Right lobe of liver (tissue), 6 donors: ENCODE results near the gene SLC7A5. TPM values are rescaled to one million over a fixed set of nuclear protein-coding genes. Genes with fewer than 3 reads are reported as not detected.
"Not testable (repeated sequence)": the region's sequence is repeated elsewhere in the genome, so short reads cannot be mapped to it uniquely, and the experiment has no call there.

ENCODE experiments used
- ATAC-seq, 4 donors: fragments of 200-7000 bp; cut with Tn5 transposase; one replicate each; pipeline ENCODE4 v1.9.1; 2020; ENCODE audit warnings: mild to moderate bottlenecking in 4 of 4, moderate library complexity in 4 of 4
- DNase-seq, 3 donors: peaks; one replicate each; pipeline ENCODE4 v3.0.0-alpha.2; 2020
- H3K27ac ChIP-seq, 3 donors: fragments of 200-600 bp; one replicate each; pipeline ENCODE4 v1.8.0; 2022
- H3K27me3 ChIP-seq, 2 donors: fragments of 200-600 bp; one replicate each; pipeline ENCODE4 v1.8.0; 2022
- H3K36me3 ChIP-seq, 4 donors: fragments of 200-600 bp; sonication (generic) in 1 of 4; one replicate each; pipeline versions ENCODE4 v1.5.1 to v1.8.0; 2017 to 2022; ENCODE audit warnings: control low read depth in 1 of 4
- H3K4me1 ChIP-seq, 4 donors: fragments of 200-600 bp; sonication (generic) in 1 of 4; one replicate each; pipeline versions ENCODE4 v1.5.1 to v1.8.0; 2017 to 2022; ENCODE audit warnings: control low read depth in 1 of 4
- H3K4me3 ChIP-seq, 3 donors: fragments of 200-600 bp; one replicate each; pipeline ENCODE4 v1.8.0; 2022
- H3K9me3 ChIP-seq, 4 donors: fragments of 200-600 bp; sonication (generic) in 1 of 4; one replicate each; pipeline versions ENCODE4 v1.5.1 to v1.8.0; 2017 to 2022; ENCODE audit warnings: control low read depth in 1 of 4
- POLR2A ChIP-seq: fragments of 450-650 bp; IDR thresholded peaks from one replicate; pipeline ENCODE4 v1.6.1; 2017; ENCODE audit warnings: antibody characterized with exemption, mild to moderate bottlenecking
- WGBS: methylation state at CpG from one replicate; pipeline ENCODE4 v1.1.6; 2018; ENCODE audit warnings: low coverage, low lambda C conversion rate; ENCODE audit not compliant: insufficient coverage; ENCODE audit errors: missing lambda C conversion rate; 5-methylcytosine and 5-hydroxymethylcytosine counted together
- intact Hi-C, 2 donors: fragments of 100-400 bp; cut with DNase I; formaldehyde crosslinking; loops; one replicate each; pipeline versions ENCODE4 v1.11.2 to v1.14.1; 2022
- total RNA-seq, 6 experiments: library from RNA; depleted of rRNA in 2 of 6; stranded (reverse); fragments of >200 nt in 2 of 6; fragmentation: NEBNext Ultra II Directional in 3 of 6; extraction: Animal tissue kit (Norgen Biotek cat#: 25700) in 3 of 6; gene quantifications; one replicate each; pipeline versions ENCODE4 v1.1.0 to v1.2.4, GENCODE V29; 2016 to 2023
- TF ChIP-seq, protein P1 (sequence below), 4 donors: fragments of 200-600 bp in 3 of 4; fragments of 450-650 bp in 1 of 4; IDR thresholded peaks; one replicate each; pipeline versions ENCODE4 v1.5.1 to v1.8.0; 2016 to 2022; ENCODE audit warnings: antibody characterized with exemption in 4 of 4, mild to moderate bottlenecking in 2 of 4
- donor health status: DM: no; HTN: yes; CAD: no.
- donor health status: DM: no; HTN: no; CAD: no.
- donor health status: DM: no; HTN: no; CAD: no.
- donor health status: DM: no; HTN: yes; CAD: no.
- donor health status: DM: no; HTN: yes; CAD: no.

The SLC7A5 gene
- total RNA-seq, 6 experiments from 2014 or later: 7.0 to 16.3 (median 12.4) TPM

GRCh38 chr16:87792205-87792565 lies 77.1 kb downstream of the SLC7A5 start:
- no peak for TF ChIP-seq POLR2A
- TF ChIP-seq, protein P1, sequence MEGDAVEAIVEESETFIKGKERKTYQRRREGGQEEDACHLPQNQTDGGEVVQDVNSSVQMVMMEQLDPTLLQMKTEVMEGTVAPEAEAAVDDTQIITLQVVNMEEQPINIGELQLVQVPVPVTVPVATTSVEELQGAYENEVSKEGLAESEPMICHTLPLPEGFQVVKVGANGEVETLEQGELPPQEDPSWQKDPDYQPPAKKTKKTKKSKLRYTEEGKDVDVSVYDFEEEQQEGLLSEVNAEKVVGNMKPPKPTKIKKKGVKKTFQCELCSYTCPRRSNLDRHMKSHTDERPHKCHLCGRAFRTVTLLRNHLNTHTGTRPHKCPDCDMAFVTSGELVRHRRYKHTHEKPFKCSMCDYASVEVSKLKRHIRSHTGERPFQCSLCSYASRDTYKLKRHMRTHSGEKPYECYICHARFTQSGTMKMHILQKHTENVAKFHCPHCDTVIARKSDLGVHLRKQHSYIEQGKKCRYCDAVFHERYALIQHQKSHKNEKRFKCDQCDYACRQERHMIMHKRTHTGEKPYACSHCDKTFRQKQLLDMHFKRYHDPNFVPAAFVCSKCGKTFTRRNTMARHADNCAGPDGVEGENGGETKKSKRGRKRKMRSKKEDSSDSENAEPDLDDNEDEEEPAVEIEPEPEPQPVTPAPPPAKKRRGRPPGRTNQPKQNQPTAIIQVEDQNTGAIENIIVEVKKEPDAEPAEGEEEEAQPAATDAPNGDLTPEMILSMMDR (IDR thresholded peaks at IDR 0.05): no peak
- intact Hi-C loops: no loop called here
- no peak overlapping the region for H3K4me3 ChIP-seq
- DNase-seq (no peak), ATAC-seq (no peak)
- H3K36me3 ChIP-seq: no peaks in the 10 kb centered on the region
- H3K9me3 ChIP-seq: no peaks in the 10 kb centered on the region
- H3K27ac ChIP-seq: peak overlapping the region in 1 of 3 donors; percentile 98
- no peaks in the 10 kb centered on the region for H3K27me3 ChIP-seq
- H3K4me1 ChIP-seq: peaks cover 0 to 47% (median 14%) of the 10 kb centered on the region in 4 donors
- 41% methylated on average over 7 of the region's 7 CpGs for WGBS

DNA sequence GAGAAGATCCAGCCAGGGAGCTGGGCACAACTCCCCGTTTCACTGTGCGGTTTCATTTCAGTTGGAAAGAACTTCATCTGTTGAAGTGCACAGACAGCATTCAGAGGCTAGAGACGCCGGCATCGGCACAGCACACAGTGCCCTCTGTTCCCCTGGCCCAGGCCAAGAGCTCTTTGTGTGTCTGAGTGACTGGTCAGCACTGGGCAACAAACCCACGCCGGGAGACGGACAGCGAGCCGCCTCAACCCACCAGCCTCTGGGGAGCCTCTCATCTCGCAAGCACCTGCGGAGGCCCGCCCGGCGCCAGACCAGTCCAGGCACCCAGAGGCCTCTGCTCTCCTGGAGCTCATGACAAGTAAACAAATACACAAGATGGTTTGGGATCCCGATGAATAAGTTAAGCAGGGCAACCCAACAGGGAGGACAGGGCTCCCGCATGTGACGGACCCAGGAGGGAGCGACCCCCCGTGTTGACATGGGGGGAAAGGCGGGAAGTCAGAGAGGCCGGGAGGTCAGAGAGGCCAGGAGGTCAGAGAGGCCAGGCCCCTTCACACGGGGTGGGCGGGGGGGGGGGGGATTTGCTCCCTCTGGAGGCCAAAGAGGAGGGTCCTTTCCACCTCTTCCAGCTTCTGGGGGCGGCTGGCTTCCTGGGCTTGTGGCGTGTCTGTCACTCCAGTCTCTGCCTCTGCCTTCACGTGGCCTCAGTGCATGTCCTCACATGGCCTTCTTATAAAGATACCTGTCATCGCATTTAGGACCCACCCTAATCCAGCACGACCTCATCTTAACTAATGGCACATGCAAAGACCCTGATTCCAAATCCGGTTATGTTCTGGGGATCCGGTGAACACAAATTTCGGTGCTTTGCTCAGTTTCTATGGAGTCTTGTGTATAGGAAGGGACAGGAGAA lies 77.8 kb downstream of the SLC7A5 start:
- Histone ChIP-seq H3K4me1 (peaks cover 0 to 47% (median 15%) of the 10 kb centered on the region in 4 donors), H3K27me3 (no peaks in the 10 kb centered on the region), H3K9me3 (no peaks in the 10 kb centered on the region), H3K4me3 (peak overlapping the region in 2 of 3 donors; percentile 3 to 9), H3K36me3 (no peaks in the 10 kb centered on the region), H3K27ac (peak overlapping the region; percentile 21 to 98 (median 92))
- intact Hi-C loops: no loop called here
- TF ChIP-seq, protein P1 (IDR thresholded peaks at IDR 0.05): no peak
- no peak for TF ChIP-seq POLR2A
- 54% methylated on average over 14 of the region's 32 CpGs for WGBS
- DNase-seq: peak; percentile 35 to 78 (median 75)
- peak; percentile 36 to 53 (median 48) for ATAC-seq

GRCh38 chr16:87790292-87791100 lies 78.8 kb downstream of the SLC7A5 start:
- ATAC-seq (peak; percentile 63 to 77 (median 70)), DNase-seq (peak; percentile 58 to 91 (median 90))
- H3K27ac ChIP-seq: peak overlapping the region; percentile 89 to 98 (median 92)
- intact Hi-C loops: no loop called here
- H3K4me3 ChIP-seq: peak overlapping the region in 1 of 3 donors; percentile 19
- no peaks in the 10 kb centered on the region for H3K9me3 ChIP-seq
- no peaks in the 10 kb centered on the region for H3K36me3 ChIP-seq
- TF ChIP-seq, protein P1 (IDR thresholded peaks at IDR 0.05): no peak
- no peak for TF ChIP-seq POLR2A
- H3K27me3 ChIP-seq: no peaks in the 10 kb centered on the region
- peaks cover 0 to 47% (median 15%) of the 10 kb centered on the region in 4 donors for H3K4me1 ChIP-seq
- 39% methylated on average over 13 of the region's 17 CpGs for WGBS

- intact Hi-C loops: loop anchor here in 1 of 2 donors (10.0 kb wide), 1 partner anchor 45 kb away; no protein-coding TSS in a partner anchor
- H3K4me1 ChIP-seq: peaks cover 0 to 44% (median 17%) of the 10 kb centered on the region in 4 donors
- 21% methylated on average over 6 of the region's 20 CpGs for WGBS
- peak overlapping the region in 2 of 3 donors; percentile 15 to 23 for H3K4me3 ChIP-seq
- no peaks in the 10 kb centered on the region for H3K27me3 ChIP-seq
- H3K36me3 ChIP-seq: no peaks in the 10 kb centered on the region
- peak overlapping the region; percentile 89 to 98 (median 92) for H3K27ac ChIP-seq
- TF ChIP-seq POLR2A: peak; percentile 60
- TF ChIP-seq, protein P1 (IDR thresholded peaks at IDR 0.05): no peak
- ATAC-seq (peak; percentile 60 to 75 (median 64)), DNase-seq (peak; percentile 71 to 90 (median 88))
- no peaks in the 10 kb centered on the region for H3K9me3 ChIP-seq
Observed at GRCh38 chr16:87789437-87790291, 79.6 kb downstream of the SLC7A5 start.

DNA sequence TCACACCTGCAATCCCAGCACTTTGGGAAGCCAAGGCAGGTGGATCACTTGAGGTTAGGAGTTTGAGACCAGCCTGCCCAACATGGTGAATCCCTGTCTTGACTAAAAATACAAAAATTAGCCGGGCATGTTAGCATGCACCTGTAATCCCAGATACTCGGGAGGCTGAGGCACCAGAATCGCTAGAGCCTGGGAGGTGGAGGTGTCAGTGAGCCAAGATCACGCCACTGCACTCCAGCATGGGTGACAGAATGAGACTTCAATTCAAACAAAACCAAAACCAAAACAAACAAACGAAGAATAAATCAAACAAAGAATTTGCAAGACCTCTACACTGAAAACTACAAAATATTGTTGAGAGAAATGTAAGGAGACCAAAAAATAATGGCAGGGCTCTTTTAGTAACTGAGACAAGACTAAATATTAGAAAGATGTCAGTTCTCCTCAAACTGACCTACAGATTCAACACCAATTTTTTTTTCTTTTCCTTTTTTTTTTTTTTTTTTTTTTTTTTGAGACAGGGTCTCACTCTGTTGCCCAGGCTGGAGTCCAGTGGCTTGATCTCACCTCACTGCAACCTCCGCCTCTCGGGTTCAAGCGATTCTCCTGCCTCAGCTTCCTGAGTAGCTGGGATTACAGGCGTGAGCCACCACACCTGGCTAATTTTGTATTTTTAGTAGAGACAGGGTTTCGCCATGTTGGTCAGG lies 80.4 kb downstream of the SLC7A5 start:
- Histone ChIP-seq H3K4me1 (peaks cover 0 to 38% (median 15%) of the 10 kb centered on the region in 4 donors), H3K27ac (peak overlapping the region; percentile 89 to 98 (median 92)), H3K4me3 (peak overlapping the region in 2 of 3 donors; percentile 15 to 23)
- not testable (repeated sequence) for H3K36me3 ChIP-seq, H3K9me3 ChIP-seq, H3K27me3 ChIP-seq
- peak; percentile 40 to 44 (median 42) for ATAC-seq
- WGBS: 37% methylated on average over 7 of the region's 10 CpGs
- intact Hi-C loops: loop anchor here in 1 of 2 donors (10.0 kb wide), 1 partner anchor 46 kb away; no protein-coding TSS in a partner anchor
- DNase-seq: peak; percentile 63 to 81 (median 81)
